Duodenal mucosa (tissue), 2 donors: ENCODE measurements around the gene STARD10.

Experiments used
- H3K27ac ChIP-seq: one replicate; pipeline ENCODE4 v1.7.0; 2013; ENCODE audit warnings: low read depth, low read length
- H3K27me3 ChIP-seq, 2 donors: one replicate each; pipeline ENCODE4 v1.7.0; 2013; ENCODE audit warnings: low read length in 2 of 2, control low read depth in 1 of 2; ENCODE audit not compliant: insufficient read depth in 2 of 2, control insufficient read depth in 1 of 2
- H3K36me3 ChIP-seq, 2 donors: one replicate each; pipeline ENCODE4 v1.7.0; 2013; ENCODE audit warnings: low read length in 2 of 2, control low read depth in 1 of 2; ENCODE audit not compliant: insufficient read depth in 2 of 2, control insufficient read depth in 1 of 2
- H3K4me1 ChIP-seq, 2 donors: one replicate each; pipeline ENCODE4 v1.7.0; 2013; ENCODE audit warnings: low read length in 2 of 2, control low read depth in 1 of 2; ENCODE audit not compliant: insufficient read depth in 2 of 2, control insufficient read depth in 1 of 2
- H3K4me3 ChIP-seq, 2 donors: one replicate each; pipeline ENCODE4 v1.7.0; 2013; ENCODE audit warnings: low read length in 2 of 2, low read depth in 1 of 2
- H3K9ac ChIP-seq, 2 donors: one replicate each; pipeline ENCODE4 v1.7.0; 2013; ENCODE audit warnings: low read length in 2 of 2, low read depth in 1 of 2
- H3K9me3 ChIP-seq, 2 donors: one replicate each; pipeline ENCODE4 v1.7.0; 2013; ENCODE audit warnings: low read length in 2 of 2, control low read depth in 1 of 2; ENCODE audit not compliant: control insufficient read depth in 1 of 2

The STARD10 gene

GRCh38 chr11:72774499-72774898, 19.3 kb downstream of the STARD10 start:
- no peak overlapping the region for H3K27ac ChIP-seq
- H3K9me3 ChIP-seq, result no peaks in the 10 kb centered on the region
- H3K9ac ChIP-seq, result no peak overlapping the region
- no peaks in the 10 kb centered on the region for H3K27me3 ChIP-seq
- peaks cover 35 to 56% of the 10 kb centered on the region in 2 donors for H3K4me1 ChIP-seq
- no peak overlapping the region for H3K4me3 ChIP-seq
- peaks cover 0 to 17% of the 10 kb centered on the region in 2 donors for H3K36me3 ChIP-seq

GRCh38 chr11:72773696-72774095, 20.2 kb downstream of the STARD10 start:
- peaks cover 27 to 49% of the 10 kb centered on the region in 2 donors for H3K4me1 ChIP-seq

GRCh38 chr11:72773291-72773690, 20.6 kb downstream of the STARD10 start:
- Histone ChIP-seq H3K27me3 (no peaks in the 10 kb centered on the region), H3K4me3 (no peak overlapping the region), H3K9me3 (no peaks in the 10 kb centered on the region), H3K27ac (no peak overlapping the region), H3K9ac (no peak overlapping the region), H3K36me3 (peaks cover 0 to 17% of the 10 kb centered on the region in 2 donors), H3K4me1 (peaks cover 23 to 45% of the 10 kb centered on the region in 2 donors)

More at GRCh38 chr11:72773696-72774095, 20.2 kb downstream of the STARD10 start:
- Histone ChIP-seq H3K9ac (no peak overlapping the region), H3K4me3 (no peak overlapping the region), H3K27ac (no peak overlapping the region), H3K27me3 (no peaks in the 10 kb centered on the region), H3K36me3 (peaks cover 0 to 17% of the 10 kb centered on the region in 2 donors), H3K9me3 (no peaks in the 10 kb centered on the region)

GRCh38 chr11:72772059-72772458, 21.8 kb downstream of the STARD10 start:
- H3K9ac ChIP-seq, result no peak overlapping the region
- no peak overlapping the region for H3K4me3 ChIP-seq
- H3K27me3 ChIP-seq, result no peaks in the 10 kb centered on the region
- peaks cover 16 to 35% of the 10 kb centered on the region in 2 donors for H3K4me1 ChIP-seq
- peaks cover 0 to 17% of the 10 kb centered on the region in 2 donors for H3K36me3 ChIP-seq
- no peak overlapping the region for H3K27ac ChIP-seq
- no peaks in the 10 kb centered on the region for H3K9me3 ChIP-seq

- peaks cover 11 to 32% of the 10 kb centered on the region in 2 donors for H3K4me1 ChIP-seq
- no peaks in the 10 kb centered on the region for H3K27me3 ChIP-seq
- peaks cover 0 to 15% of the 10 kb centered on the region in 2 donors for H3K36me3 ChIP-seq
- no peaks in the 10 kb centered on the region for H3K9me3 ChIP-seq
- no peak overlapping the region for H3K27ac ChIP-seq
- H3K4me3 ChIP-seq, result no peak overlapping the region
- H3K9ac ChIP-seq, result no peak overlapping the region
These were observed 22.3 kb downstream of the STARD10 start for GRCh38 chr11:72771507-72771906.

GRCh38 chr11:72770799-72771198, 23.0 kb downstream of the STARD10 start:
- Histone ChIP-seq H3K4me1 (peaks cover 6 to 26% of the 10 kb centered on the region in 2 donors), H3K9me3 (no peaks in the 10 kb centered on the region), H3K36me3 (peaks cover 0 to 14% of the 10 kb centered on the region in 2 donors), H3K9ac (no peak overlapping the region), H3K4me3 (no peak overlapping the region), H3K27me3 (no peaks in the 10 kb centered on the region), H3K27ac (no peak overlapping the region)

- no peaks in the 10 kb centered on the region for H3K27me3 ChIP-seq
- no peak overlapping the region for H3K27ac ChIP-seq
- H3K9me3 ChIP-seq, result no peaks in the 10 kb centered on the region
- peaks cover 0 to 14% of the 10 kb centered on the region in 2 donors for H3K36me3 ChIP-seq
- peaks cover 6 to 18% of the 10 kb centered on the region in 2 donors for H3K4me1 ChIP-seq
- no peak overlapping the region for H3K4me3 ChIP-seq
- no peak overlapping the region for H3K9ac ChIP-seq
These were observed 24.2 kb downstream of the STARD10 start for GRCh38 chr11:72769680-72770079.

GRCh38 chr11:72768581-72768980, 25.3 kb downstream of the STARD10 start:
- Histone ChIP-seq H3K27ac (no peak overlapping the region), H3K9me3 (no peaks in the 10 kb centered on the region), H3K4me1 (peaks cover 11 to 16% of the 10 kb centered on the region in 2 donors), H3K9ac (no peak overlapping the region), H3K36me3 (peaks cover 0 to 8% of the 10 kb centered on the region in 2 donors), H3K4me3 (no peak overlapping the region), H3K27me3 (no peaks in the 10 kb centered on the region)

- H3K4me1 ChIP-seq, result peaks cover 11 to 15% of the 10 kb centered on the region in 2 donors
- H3K27me3 ChIP-seq, result no peaks in the 10 kb centered on the region
- no peak overlapping the region for H3K27ac ChIP-seq
These were observed 26.4 kb downstream of the STARD10 start for GRCh38 chr11:72767203-72768062.

GRCh38 chr11:72766152-72766902, 27.5 kb downstream of the STARD10 start:
- Histone ChIP-seq H3K4me1 (peaks cover 11 to 15% of the 10 kb centered on the region in 2 donors), H3K4me3 (no peak overlapping the region), H3K27ac (no peak overlapping the region), H3K27me3 (no peaks in the 10 kb centered on the region), H3K36me3 (no peaks in the 10 kb centered on the region), H3K9me3 (no peaks in the 10 kb centered on the region), H3K9ac (no peak overlapping the region)

More at GRCh38 chr11:72767203-72768062, 26.4 kb downstream of the STARD10 start:
- Histone ChIP-seq H3K4me3 (no peak overlapping the region), H3K9ac (no peak overlapping the region), H3K36me3 (peaks cover 0 to 8% of the 10 kb centered on the region in 2 donors), H3K9me3 (no peaks in the 10 kb centered on the region)
